GM18867 (cell line): ENCODE data around the gene FITM2.
"Not testable (repeated sequence)": the region's sequence is repeated elsewhere in the genome, so short reads cannot be mapped to it uniquely, and the experiment has no call there.

Source experiments
- ATAC-seq: cut with Tn5 transposase; IDR thresholded peaks from one replicate; pipeline ENCODE4 v1.9.1; 2021; ENCODE audit warnings: mild to moderate bottlenecking, moderate library complexity; ENCODE audit not compliant: unreplicated experiment

The FITM2 gene, protein sequence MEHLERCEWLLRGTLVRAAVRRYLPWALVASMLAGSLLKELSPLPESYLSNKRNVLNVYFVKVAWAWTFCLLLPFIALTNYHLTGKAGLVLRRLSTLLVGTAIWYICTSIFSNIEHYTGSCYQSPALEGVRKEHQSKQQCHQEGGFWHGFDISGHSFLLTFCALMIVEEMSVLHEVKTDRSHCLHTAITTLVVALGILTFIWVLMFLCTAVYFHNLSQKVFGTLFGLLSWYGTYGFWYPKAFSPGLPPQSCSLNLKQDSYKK

DNA sequence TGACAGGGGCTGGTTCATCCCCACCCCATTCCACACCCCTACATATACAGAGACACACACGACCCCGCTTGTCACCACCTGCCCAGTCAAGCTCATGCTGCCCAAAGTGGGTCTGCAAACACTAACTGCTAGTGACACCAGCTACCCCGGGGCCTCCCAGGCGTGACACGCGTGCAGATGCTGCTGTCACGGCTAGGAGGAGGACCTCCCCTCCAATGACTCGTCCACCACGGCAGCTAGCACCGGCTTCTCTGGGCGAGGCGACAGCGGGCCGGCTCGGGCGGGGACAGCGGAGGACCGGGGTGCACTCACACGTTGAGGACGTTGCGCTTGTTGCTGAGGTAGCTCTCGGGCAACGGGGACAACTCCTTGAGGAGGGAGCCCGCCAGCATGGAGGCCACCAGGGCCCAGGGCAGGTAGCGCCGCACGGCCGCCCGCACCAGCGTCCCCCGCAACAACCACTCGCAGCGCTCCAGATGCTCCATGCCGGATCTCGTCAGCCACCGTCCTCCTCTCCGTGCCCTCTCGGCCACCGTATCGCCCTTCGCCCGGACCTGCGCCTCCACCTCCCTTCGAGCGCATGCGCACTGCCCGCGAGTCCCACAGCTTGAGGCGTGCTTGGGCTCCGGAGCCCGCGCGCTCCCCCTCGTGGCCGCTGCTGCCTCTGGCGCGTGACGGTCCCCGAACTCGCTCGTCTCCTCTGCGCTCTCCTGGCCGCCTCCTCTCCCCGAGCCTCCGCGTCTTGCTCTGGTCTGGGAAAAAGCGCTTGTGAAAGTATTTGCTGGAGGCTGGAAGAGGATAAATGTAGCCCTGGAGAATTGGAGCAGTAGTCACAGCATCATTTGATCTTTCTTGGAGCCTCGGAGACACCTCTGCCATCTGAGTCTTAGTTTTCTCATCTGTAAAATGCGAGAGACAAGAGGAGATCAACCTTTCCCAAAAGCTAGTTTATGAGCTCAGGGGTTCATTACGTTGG, at the start of gene FITM2:
Gene FITM2 (minus strand): TSS at position 539 of the 976 bp plus-strand sequence. CDS start 54 bp downstream, at position 485.
- ATAC-seq = peak; percentile 91

DNA sequence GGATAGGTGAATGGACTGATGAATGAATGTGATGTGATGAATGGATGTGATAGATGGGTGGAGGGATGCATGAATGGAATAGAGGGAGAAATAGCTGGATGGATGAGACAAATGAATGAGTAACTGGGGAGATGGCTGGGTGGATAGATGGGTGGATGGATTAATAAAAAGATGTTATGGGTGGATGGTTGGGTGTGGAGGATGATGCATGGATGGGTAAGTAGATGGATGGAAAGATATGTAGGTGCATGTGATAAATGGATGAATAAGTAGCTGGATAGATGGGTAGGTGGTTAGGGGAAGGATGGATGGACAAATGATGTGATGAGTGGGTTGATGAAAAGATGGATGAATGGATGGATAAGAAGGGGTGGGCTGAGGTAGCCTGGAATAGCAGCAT, 49.2 kb upstream of the FITM2 start:
- ATAC-seq = no peak

DNA sequence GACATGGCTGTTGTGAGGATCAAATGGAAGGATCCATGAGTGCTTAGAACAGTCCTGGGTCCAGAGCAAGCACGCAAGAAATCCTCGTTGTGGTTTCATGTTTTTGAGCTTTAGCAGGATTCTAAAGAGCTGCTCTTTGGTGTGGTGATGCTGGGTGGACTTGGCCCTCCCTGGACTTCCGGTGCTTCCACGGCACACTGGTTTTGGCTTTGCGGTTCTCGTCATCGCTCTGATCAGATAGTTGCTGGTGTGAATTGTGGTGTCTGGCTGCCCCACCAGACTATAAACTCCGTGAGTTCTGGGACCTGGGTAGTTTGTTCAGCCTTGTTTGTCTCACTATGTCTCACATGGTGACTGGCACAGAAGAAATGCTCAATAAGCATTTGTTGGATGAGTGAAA, 47.8 kb upstream of the FITM2 start:
- no peak for ATAC-seq

DNA sequence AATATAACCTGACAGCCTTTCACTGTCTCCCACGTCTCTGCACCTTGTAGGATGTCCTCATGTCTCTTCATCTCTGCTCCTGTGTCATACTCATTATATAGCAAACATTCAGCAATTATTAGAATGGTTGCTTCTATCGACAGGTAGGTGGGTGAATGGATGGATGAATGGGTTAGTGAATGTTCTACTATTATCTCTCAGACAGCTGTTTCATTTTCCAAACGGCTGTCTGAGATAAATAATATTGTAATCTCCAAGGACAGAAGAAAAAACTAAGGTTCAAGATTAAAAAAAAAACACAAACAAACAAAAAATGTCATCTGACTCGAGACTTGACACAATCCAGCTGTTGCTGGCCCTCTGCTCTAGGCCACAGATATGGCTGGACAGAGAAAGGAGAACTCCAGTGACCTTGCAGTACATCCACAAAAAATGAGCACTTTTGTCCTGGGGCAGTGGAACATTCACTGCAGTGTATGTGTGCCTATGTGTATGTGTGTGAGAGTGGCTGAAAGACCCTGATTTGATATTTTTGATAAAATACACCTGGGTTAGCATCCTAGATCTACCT, 46.6 kb upstream of the FITM2 start:
- no peak for ATAC-seq

DNA sequence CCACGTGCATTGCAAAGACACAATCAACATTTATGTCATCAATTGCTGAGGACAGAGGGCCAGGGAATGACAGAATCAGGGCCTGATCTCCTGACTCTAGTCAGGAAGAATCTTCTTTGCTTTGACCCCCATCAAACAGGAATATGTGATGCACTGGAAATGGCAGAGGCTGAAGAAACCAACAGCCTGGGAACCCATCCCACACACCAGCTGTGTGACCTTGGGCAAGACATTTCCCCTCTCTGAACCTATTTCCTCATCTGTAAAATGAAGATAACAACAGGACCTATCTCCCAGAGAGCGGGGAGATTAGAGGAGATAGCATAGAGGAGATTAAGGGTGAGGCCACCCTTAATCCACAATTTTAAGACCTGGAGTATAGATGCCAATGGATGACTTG, 46.0 kb upstream of the FITM2 start:
- ATAC-seq = no peak

DNA sequence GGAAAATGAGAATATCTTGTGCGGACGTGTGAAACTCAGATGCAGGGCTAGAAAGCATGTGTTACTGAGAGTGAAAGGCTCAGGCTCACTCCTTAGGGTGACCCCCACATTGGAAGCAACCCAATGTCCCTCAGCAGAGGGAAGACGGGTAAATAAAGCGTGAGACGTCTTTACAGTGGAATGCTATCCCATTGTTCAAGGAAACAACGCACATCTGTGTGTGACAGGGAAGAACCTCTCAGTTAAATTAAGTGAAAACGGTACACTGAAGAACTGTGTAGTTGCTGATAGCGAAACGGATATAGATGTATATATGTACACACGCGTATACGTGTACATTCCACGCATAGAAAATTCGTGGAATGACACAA, 45.3 kb upstream of the FITM2 start:
- ATAC-seq = no peak

DNA sequence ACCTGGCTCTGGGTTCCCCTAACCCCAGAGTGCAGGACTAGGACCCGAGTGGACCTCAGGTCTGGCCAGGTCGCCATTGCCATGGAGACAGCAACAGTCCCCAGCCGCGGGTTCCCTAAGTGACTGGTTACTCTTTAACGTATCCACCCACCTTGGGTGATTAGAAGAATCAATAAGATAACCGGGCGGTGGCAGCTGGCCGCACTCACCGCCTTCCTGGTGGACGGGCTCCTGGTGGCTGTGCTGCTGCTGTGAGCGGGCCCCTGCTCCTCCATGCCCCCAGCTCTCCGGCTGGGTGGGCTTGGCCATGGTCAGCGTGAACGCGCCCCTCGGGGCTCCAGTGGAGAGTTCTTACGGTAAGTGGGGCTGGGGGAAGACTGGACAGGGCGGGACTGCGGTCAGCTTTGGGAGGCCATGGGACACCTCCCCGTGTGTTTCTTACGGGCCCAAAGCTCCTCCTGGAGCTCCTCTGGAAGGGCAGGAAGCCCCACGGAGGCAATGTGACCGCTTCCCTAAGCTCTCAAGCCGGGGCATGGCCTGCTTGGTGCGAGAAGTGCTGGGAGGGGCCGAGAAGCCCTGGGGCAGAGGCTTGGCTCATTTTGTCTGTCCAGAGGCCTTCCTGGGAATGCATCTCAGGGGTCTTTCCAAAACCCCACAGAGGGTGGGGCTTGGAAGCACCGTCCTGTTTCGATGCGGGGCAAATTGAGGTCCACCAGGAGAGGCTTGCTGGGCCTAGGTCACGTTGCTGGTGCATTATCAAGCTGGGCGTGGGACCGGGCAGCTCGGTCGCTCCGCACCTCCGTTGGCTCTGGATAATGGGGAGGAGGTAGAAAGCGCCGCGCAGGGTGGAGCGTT, 44.7 kb upstream of the FITM2 start, which contains the start of gene HNF4A:
Gene HNF4A (plus strand): TSS at position 202 of the 855 bp plus-strand sequence. CDS start 106 bp downstream, at position 308.
- ATAC-seq = no peak

DNA sequence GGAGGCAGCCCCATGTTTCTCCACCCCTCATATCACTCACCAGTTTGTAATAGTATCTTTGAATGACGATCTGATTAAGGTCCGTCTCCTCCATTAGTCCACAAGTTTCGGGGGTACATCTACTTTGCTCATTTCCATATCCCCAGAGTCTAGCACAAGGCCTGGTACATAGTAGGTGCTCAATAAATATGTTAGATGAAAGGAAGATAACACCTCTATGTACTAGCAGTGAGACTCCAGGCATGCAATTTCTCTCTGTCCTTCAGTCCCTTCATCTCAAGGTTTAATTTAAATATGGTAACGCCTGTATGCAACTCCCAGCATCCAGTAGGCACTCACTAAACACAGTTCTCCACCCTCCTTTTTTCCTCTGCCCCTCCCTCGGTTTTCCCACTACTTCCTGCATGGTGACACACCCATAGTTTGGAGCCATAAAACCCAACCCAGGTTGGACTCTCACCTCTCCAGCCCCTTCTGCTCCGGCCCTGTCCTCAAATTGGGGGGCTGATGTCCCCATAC, 44.0 kb upstream of the FITM2 start:
- ATAC-seq = no peak

DNA sequence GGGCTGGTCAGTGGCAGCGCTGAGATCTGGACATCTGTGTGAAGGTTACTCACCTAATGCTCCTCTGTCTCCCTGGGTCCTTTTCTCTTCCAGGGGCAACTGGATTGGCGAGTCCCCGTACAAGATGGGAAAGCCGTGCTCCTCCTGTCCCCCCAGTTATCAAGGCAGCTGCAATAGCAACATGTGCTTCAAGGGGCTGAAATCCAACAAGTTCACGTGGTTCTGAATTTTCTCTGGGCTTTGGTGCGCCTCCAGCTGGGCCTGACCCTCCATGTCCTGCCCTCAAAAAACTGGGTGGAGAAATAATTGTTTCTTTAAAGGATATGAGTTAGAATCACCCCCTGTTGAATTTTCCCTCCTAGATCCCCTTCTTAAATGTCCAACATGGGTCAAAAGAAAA, 39.6 kb upstream of the FITM2 start:
- ATAC-seq = no peak

DNA sequence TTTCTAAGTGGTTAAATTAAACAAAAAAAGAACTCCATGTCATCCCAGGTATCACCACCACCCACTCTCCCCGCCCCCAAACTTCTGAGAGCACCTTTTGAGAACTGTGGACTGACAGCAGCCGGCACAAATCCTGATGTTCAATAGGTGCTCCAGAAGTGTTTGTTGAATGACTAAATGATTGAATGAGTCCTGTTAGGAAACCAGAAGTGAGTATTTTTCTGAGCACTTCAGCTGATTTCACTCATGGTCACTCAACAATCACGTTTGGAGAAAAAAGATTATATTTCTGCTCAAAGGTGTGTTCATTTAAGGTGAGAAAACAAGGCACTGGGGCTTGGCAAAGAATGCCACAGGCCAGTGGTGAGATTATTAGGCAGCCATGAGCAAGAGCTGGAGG, 38.3 kb upstream of the FITM2 start:
- no peak for ATAC-seq

DNA sequence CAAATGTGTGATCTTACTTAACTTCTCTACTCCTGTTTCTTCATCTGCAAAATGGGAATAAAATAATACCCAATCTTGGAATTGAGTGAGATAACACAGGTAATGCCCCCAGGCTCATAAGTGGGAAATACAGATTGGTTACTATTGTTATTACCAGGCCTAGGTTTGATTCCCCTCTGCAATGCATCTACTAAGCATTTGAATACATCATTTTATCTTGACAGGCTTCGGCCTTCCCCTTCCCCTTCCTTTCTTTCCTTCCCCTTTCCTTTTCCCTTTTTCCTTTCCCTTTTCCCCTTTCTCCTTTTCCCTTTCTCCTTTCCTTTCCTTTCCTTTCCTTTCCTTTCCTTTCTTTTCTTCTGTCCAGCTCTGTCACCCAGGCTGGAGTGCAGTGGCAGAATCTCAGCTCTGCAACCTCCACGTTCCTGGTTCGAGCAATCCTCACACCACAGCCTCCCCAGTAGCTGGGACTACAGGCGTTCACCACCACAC, 37.2 kb upstream of the FITM2 start:
- no peak for ATAC-seq

DNA sequence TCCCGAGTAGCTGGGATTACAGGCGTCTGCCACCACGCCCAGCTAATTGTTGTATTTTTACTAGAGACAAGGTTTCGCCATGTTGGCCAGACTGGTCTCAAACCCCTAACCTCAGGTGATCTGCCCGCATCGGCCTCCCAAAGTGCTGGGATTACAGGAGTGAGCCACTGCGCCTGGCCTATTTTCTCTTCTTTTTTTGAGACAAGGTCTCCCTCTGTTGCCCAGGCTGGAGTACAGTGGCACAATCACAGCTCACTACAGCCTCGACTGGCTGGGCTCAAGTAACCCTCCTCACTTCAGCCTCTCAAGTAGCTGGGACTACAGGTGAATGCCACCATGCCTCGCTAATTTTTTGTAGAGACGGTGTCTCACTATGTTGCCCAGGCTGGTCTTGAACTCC, 34.9 kb upstream of the FITM2 start:
- not testable (repeated sequence) for ATAC-seq

DNA sequence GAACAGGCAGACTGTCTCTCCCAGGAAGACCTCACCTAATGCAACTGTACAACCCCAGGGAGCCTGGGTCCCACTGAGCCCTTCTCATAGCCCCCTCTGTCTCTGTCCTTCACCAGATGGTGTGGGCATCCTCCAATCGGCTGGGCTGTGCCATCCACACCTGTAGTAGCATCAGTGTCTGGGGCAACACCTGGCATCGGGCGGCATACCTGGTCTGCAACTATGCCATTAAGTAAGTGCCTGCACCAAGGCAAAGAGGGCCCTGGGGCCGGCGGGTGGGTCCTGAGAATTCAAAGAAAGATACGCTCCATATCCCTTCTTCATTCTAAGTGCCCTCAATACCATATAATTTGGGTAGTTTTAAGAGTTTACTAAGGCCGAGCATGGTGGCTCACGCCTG, 34.1 kb upstream of the FITM2 start:
- no peak for ATAC-seq

DNA sequence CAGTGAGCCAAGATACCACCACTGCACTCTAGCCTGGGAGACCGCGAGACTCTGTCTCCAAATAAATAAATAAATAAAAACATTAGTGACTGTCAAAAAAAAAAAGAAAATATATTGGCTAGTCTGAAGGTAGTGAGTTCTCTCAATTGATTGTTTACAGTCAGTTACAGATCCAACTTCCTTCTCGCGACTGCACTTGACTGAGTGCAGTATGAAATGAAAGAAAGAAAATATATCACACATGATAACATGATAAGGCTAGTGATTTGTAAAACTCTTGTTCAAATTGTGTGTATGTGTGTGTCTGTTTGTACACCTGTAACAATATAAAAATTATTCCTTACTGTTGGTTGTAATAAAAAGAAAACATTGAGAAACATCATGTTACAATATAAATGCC, 33.7 kb upstream of the FITM2 start:
- ATAC-seq = no peak

DNA sequence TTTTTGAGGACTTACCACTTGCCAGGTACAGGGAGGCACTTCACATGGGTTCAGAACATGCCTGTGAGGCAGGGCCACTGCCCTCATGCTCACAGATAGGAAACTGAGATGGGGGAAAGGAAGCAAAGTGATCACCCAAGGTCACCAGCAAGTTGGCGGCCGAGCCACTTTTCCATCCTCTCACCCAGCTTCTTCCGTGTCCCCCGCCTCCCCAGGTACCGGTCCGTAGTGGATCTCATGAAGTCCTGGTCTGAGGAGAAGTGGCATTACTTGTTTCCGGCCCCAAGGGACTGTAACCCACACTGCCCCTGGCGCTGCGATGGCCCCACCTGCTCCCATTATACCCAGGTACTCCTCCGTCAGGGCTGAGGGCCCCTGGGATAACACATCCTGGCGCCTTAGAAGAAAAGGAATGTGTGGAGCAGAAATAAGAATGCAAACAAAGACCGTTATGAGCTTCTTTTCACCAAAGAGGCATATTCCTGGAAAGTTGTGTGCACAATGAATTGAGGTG, 32.2 kb upstream of the FITM2 start:
- ATAC-seq = no peak

DNA sequence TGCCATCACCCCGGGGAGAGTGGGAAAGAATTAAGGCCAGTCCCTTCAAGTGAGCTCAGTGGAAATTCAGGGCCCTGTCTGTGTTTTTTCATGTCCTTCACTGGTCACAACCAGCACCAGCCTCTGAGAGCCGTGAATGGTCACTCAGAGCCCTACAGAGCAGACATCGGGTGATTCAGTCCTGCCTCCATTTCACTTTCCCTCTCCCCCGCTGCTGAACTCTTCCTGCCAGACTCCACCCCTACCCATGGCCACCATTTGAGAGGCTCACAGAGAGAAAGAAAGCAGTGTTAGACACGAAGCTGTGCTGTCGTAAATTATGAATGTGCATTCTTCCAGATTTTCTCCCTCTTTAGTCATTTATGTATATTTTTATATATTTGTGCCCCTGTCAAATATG, 31.2 kb upstream of the FITM2 start:
- no peak for ATAC-seq

DNA sequence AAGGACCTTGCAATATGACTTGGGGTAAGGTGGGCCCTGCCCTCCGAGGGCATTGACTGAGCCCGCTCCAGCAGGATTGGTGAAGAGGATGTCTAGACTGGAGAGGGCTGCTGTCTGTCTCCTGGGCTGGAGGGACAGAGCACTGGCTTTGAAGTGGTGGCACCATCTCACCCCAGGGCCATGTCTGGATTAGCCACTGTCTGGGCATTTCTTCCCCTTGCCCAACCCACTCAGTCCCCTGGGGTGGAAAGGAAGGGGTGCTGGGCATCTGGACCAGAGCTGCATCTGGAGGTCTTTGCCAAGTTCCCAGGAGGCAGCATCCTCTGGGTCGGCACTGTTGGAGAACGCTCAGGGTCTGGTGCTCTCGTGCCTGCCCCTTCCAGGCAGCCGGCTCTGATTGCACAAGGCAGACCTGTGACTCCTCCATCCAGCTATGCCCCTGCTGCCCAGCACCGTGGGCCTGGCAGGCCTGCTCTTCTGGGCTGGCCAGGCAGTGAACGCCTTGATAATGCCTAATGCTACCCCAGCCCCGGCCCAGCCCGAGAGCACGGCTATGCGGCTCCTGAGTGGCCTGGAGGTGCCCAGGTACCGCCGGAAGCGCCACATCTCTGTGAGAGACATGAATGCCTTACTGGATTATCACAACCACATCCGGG, 25.9 kb upstream of the FITM2 start, which contains the start of gene R3HDML:
Gene R3HDML (plus strand): TSS at position 319 of the 656 bp plus-strand sequence. CDS start 115 bp downstream, at position 434.
- no peak for ATAC-seq

DNA sequence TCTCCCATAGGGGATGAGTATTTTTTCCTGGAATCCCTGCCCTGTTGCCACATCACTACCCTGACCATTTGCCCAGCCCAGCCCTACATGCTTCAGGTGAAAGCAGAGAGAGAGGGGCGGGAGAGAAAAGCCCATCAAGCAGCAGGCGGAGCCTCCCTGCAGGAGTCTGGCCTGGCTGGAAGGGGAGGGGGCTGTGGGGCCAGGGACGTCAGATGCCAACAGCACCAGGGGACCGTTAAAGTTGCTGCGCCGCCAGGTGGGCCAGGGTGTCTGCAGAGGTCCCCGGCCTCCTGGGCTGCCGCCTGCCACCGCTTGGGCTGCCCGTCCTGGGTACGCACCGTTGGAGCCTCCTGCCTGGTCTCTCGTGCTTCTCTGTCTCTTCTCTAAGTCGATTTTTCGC, 25.1 kb upstream of the FITM2 start:
- no peak for ATAC-seq

DNA sequence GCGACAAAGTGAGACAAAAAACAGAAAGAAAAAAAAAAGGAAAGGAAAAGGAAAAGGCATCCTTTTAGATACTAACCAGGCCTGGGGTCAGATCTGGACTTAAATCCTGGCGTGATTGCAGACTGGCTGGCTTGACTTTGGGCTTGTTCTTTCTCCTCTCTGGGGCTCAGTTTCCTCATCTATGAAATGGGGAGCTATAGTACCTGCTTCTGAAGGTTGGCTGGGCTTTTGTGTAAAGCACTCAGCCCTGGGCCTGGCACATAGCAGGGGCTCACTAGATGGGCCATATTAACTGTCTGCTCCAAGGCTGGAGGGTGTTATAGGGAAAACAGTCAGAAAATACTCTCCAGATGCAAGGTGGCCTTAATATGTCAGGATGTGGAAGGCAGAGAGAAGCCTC, 24.7 kb upstream of the FITM2 start:
- ATAC-seq = no peak

DNA sequence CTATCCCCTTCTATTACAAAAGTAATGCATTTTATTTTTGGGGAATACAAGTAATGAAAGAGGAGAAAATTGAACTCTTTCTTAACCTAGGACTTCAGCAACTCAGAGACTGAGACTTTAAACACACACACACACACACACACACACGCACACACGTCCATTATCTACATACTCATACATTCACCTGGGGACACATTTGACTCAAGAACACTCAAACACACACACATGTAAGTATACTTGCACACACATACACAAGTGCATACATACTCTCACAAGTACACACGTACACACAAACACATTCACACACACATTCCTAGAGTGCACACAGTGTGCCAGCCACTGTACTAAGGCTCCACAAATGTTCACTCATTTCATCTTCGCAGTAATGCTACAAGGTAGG, 23.7 kb upstream of the FITM2 start:
- ATAC-seq = no peak
